ENCODE measurements around the gene LRTM1. TPM values are rescaled to one million over a fixed set of nuclear protein-coding genes. Genes with fewer than 3 reads are reported as not detected.

Gene LRTM1
- total RNA-seq, 4 donors from 2014 or later, result not detected

DNA sequence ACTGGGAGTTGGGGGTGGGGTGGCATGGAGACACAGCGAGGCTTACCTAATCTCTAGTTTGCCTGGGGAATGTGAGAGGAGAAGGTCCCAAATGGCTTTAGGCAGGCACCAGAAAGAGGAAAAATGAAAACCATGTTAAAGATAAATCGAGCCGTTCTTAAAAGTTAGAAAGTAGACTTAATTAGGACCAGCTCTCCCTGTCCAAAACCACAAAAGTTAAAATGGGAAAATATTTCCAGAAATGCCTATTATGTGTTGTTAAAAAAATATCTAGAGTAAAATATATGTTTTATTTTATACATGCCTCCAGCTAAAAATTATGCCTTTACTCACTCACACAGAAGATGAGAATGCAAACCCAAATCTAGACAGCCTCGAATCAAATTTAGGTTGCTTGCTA lies 50.1 kb downstream of the LRTM1 start:
- DNase-seq, result no peak
- Histone ChIP-seq H3K4me1 (no peaks in the 10 kb centered on the region), H3K9me3 (no peaks in the 10 kb centered on the region), H3K27ac (no peak overlapping the region), H3K27me3 (no peaks in the 10 kb centered on the region), H3K4me3 (no peak overlapping the region), H3K36me3 (no peaks in the 10 kb centered on the region)
- intact Hi-C loops (cut with DNase I; ENCODE audit: low total_unique reads), result no loop called here
- TF ChIP-seq, protein P1, sequence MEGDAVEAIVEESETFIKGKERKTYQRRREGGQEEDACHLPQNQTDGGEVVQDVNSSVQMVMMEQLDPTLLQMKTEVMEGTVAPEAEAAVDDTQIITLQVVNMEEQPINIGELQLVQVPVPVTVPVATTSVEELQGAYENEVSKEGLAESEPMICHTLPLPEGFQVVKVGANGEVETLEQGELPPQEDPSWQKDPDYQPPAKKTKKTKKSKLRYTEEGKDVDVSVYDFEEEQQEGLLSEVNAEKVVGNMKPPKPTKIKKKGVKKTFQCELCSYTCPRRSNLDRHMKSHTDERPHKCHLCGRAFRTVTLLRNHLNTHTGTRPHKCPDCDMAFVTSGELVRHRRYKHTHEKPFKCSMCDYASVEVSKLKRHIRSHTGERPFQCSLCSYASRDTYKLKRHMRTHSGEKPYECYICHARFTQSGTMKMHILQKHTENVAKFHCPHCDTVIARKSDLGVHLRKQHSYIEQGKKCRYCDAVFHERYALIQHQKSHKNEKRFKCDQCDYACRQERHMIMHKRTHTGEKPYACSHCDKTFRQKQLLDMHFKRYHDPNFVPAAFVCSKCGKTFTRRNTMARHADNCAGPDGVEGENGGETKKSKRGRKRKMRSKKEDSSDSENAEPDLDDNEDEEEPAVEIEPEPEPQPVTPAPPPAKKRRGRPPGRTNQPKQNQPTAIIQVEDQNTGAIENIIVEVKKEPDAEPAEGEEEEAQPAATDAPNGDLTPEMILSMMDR (IDR thresholded peaks at IDR 0.05), result no peak
- TF ChIP-seq POLR2A (IDR thresholded peaks at IDR 0.05), result no peak

DNA sequence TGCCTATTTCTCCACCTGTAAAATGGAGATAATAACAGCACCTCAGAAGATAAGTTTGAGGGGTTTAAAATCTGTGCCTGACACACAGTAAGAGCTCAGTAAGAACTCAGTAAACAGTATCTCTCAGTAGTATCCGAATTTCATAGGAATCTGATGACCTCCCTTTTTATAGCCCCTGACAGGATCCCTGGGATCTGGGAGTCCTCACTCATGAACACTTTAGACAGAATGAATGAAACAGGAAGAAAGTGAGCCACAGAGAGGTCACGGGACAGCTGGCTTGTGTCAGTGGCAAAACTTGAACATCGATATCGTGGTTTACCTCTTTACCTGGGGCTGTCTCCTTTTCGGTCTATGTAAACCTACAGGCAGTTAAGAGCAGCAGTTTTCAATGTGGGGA lies 51.2 kb downstream of the LRTM1 start:
- no peak overlapping the region for H3K27ac ChIP-seq
- no peaks in the 10 kb centered on the region for H3K27me3 ChIP-seq
- no peak for DNase-seq
- H3K4me1 ChIP-seq, result no peaks in the 10 kb centered on the region
- H3K36me3 ChIP-seq, result no peaks in the 10 kb centered on the region
- TF ChIP-seq, protein P1 (IDR thresholded peaks at IDR 0.05), result no peak
- no peak for TF ChIP-seq POLR2A (IDR thresholded peaks at IDR 0.05)
- no peak overlapping the region for H3K4me3 ChIP-seq
- intact Hi-C loops (cut with DNase I; ENCODE audit: low total_unique reads), result no loop called here
- H3K9me3 ChIP-seq, result no peaks in the 10 kb centered on the region

DNA sequence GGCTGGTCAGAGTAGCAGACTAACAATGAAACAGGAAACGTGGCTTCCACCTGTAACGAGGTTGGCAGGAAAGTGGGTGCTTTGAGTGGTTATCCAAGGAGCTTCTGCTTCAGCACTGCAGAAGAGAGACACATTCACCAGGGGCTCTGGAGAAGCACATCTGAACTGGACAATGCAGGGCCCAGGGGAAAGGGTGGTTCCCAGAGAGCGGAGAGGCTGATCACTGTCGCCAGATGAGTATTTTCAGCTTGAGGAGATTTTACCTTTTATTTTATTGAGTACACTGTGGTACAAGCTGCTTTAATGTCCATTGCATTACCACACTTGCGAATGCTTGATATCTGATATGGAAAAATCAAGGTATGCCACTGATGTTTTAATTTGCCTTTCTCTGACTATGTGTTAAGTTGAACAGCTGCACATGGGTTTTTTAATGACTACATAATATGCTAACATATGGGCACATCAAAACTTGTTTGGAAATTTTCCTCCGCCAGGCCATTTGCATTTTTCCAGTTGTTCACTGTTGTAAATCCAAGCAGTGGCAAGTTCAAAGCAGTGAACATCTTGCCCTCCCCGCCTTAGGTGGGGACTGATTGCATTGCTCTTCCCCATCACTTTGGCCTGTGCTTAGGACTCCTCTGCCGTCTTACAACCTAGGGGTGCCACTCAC lies 52.1 kb downstream of the LRTM1 start:
- H3K4me1 ChIP-seq, result no peaks in the 10 kb centered on the region
- no peak overlapping the region for H3K27ac ChIP-seq
- no peaks in the 10 kb centered on the region for H3K27me3 ChIP-seq
- DNase-seq, result no peak
- no peak overlapping the region for H3K4me3 ChIP-seq
- H3K36me3 ChIP-seq, result no peaks in the 10 kb centered on the region
- no peak for TF ChIP-seq POLR2A (IDR thresholded peaks at IDR 0.05)
- TF ChIP-seq, protein P1 (IDR thresholded peaks at IDR 0.05), result no peak
- intact Hi-C loops (cut with DNase I; ENCODE audit: low total_unique reads), result no loop called here
- no peaks in the 10 kb centered on the region for H3K9me3 ChIP-seq

DNA sequence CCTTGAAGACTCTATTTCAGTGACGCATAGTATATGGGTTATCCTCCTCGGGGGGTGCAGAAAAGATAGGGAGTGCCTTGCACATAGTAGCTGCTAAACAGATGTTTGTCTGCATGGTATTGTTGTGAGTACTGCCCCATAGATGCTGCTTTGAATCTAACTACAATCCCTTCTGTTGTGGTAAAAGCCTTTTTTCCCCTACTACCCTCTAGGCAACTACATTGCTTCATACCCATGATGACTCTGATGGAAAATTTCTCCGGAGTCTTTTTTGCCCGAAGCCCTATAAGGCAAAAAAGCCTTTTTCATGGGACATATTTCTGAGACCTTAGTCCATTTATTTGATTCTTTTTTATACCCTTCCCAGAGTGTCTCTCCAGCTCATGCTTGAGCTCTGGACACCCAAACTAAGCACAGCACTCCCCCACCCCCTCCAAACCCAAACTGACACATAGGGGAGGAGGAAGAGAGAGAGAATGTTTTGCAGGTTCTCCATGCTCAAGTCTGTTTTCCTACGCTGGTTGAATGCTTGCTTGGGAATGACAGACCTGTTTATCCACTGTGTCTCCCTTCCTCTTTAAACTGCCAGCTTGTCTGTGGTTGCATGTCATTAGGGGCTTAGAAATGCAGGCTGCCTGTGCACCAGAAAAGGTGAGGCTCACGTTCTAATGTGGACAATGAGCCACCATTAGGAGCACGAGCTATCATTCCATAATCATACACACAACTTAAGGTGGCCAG lies 52.9 kb downstream of the LRTM1 start:
- intact Hi-C loops (cut with DNase I; ENCODE audit: low total_unique reads), result no loop called here
- Histone ChIP-seq H3K36me3 (no peaks in the 10 kb centered on the region), H3K27ac (no peak overlapping the region), H3K27me3 (no peaks in the 10 kb centered on the region), H3K9me3 (no peaks in the 10 kb centered on the region), H3K4me1 (no peaks in the 10 kb centered on the region), H3K4me3 (no peak overlapping the region)
- DNase-seq, result no peak
- TF ChIP-seq, protein P1 (IDR thresholded peaks at IDR 0.05), result no peak
- TF ChIP-seq POLR2A (IDR thresholded peaks at IDR 0.05), result no peak

Measured in uterus (tissue), 4 donors.